Liver (tissue), 3 donors: ENCODE measurements around the gene GNB5.

ENCODE experiments used
- EGR1 ChIP-seq, 2 donors: IDR thresholded peaks; 2 replicates each; pipeline ENCODE4 v1.6.1; 2016 to 2018; ENCODE audit warnings: antibody characterized with exemption in 2 of 2, low read depth in 2 of 2
- SP1 ChIP-seq: IDR thresholded peaks from 2 replicates; pipeline ENCODE4 v1.6.1; 2018; ENCODE audit warnings: antibody characterized with exemption, mild to moderate bottlenecking
- TAF1 ChIP-seq: conservative IDR thresholded peaks from 2 replicates; pipeline ENCODE4 v1.6.1; 2016; ENCODE audit warnings: antibody characterized with exemption, mild to moderate bottlenecking
- YY1 ChIP-seq: IDR thresholded peaks from 2 replicates; pipeline ENCODE4 v1.6.1; 2016; ENCODE audit warnings: antibody characterized with exemption, mild to moderate bottlenecking
- TF ChIP-seq, protein P1 (sequence below): fragments of 150-350 bp; IDR thresholded peaks from 2 replicates; pipeline ENCODE4 v1.5.1; 2017; ENCODE audit warnings: improper control_type of control experiment, low read depth, low read length; ENCODE audit not compliant: missing input control
- TF ChIP-seq, protein P2 (sequence below): IDR thresholded peaks from 2 replicates; pipeline ENCODE4 v1.6.1; 2016; ENCODE audit warnings: antibody characterized with exemption, mild to moderate bottlenecking
- donor health status: healthy.
- donor health status: healthy.

DNA sequence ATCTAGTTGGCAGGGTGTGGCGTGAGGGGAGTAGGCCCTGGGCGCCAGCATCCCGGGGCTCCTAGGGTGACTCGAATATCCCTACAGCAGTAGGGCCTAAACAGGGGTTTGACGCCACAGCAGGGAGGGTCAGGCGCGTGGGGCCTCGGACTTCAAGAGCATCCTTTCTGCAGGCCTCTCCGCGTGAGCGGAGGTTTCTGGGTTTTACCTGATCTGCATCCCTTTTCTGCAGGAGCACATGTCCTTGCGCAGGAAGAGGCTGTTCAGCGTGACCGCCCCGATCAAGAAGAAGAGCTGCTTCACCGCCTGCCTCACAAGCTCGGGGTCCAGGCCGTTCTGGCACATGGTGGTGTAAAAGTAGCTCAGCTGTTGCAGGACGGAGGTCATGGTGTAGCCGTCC, 13.5 kb upstream of the GNB5 start:
- TF ChIP-seq, protein P1, sequence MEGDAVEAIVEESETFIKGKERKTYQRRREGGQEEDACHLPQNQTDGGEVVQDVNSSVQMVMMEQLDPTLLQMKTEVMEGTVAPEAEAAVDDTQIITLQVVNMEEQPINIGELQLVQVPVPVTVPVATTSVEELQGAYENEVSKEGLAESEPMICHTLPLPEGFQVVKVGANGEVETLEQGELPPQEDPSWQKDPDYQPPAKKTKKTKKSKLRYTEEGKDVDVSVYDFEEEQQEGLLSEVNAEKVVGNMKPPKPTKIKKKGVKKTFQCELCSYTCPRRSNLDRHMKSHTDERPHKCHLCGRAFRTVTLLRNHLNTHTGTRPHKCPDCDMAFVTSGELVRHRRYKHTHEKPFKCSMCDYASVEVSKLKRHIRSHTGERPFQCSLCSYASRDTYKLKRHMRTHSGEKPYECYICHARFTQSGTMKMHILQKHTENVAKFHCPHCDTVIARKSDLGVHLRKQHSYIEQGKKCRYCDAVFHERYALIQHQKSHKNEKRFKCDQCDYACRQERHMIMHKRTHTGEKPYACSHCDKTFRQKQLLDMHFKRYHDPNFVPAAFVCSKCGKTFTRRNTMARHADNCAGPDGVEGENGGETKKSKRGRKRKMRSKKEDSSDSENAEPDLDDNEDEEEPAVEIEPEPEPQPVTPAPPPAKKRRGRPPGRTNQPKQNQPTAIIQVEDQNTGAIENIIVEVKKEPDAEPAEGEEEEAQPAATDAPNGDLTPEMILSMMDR, result no peak
- TF ChIP-seq SP1 (no peak), TAF1 (no peak), EGR1 (IDR thresholded peaks at IDR 0.05; ENCODE audit: low read depth in 2 of 2) (no peak), YY1 (no peak)
- TF ChIP-seq, protein P2, sequence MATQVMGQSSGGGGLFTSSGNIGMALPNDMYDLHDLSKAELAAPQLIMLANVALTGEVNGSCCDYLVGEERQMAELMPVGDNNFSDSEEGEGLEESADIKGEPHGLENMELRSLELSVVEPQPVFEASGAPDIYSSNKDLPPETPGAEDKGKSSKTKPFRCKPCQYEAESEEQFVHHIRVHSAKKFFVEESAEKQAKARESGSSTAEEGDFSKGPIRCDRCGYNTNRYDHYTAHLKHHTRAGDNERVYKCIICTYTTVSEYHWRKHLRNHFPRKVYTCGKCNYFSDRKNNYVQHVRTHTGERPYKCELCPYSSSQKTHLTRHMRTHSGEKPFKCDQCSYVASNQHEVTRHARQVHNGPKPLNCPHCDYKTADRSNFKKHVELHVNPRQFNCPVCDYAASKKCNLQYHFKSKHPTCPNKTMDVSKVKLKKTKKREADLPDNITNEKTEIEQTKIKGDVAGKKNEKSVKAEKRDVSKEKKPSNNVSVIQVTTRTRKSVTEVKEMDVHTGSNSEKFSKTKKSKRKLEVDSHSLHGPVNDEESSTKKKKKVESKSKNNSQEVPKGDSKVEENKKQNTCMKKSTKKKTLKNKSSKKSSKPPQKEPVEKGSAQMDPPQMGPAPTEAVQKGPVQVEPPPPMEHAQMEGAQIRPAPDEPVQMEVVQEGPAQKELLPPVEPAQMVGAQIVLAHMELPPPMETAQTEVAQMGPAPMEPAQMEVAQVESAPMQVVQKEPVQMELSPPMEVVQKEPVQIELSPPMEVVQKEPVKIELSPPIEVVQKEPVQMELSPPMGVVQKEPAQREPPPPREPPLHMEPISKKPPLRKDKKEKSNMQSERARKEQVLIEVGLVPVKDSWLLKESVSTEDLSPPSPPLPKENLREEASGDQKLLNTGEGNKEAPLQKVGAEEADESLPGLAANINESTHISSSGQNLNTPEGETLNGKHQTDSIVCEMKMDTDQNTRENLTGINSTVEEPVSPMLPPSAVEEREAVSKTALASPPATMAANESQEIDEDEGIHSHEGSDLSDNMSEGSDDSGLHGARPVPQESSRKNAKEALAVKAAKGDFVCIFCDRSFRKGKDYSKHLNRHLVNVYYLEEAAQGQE, result no peak
